Measurements from ENCODE around the gene C7orf25.

Gene C7orf25

GRCh38 chr7:42877862-42878261, 34.0 kb downstream of the C7orf25 start:
- no peak for DNase-seq (ENCODE audit: low read depth)

GRCh38 chr7:42876182-42877068, 35.4 kb downstream of the C7orf25 start:
- no peak for DNase-seq (ENCODE audit: low read depth)

- DNase-seq (ENCODE audit: low read depth) = no peak
Observed at GRCh38 chr7:42869131-42870020, 42.5 kb downstream of the C7orf25 start.

GRCh38 chr7:42868480-42868879, 43.4 kb downstream of the C7orf25 start:
- no peak for DNase-seq (ENCODE audit: low read depth)
